SK-N-SH (cell line): ENCODE data around the gene MAGI2. TPM values are rescaled to one million over a fixed set of nuclear protein-coding genes. Genes with fewer than 3 reads are reported as not detected.

Experiments used
- CTCF ChIA-PET: fragments of 300-600, 350-600 bp; formaldehyde crosslinking; extraction: SDS; loops from one replicate; lab custom pipeline; 2021; lab: Yijun Ruan, JAX
- POLR2A ChIA-PET: fragments of 350-600 bp; sonication (Branson Sonifier 250); formaldehyde crosslinking; extraction: SDS; loops from one replicate; lab custom pipeline; 2020; ENCODE audit warnings: antibody characterized with exemption, inconsistent platforms; lab: Yijun Ruan, JAX
- DNase-seq: peaks from one replicate; pipeline ENCODE4 v3.0.0; 2012
- H2AFZ ChIP-seq: fragments of 200-600 bp; sonication (generic); 2 replicates; pipeline ENCODE4 v1.8.1; 2016; ENCODE audit warnings: antibody characterized with exemption, mild to moderate bottlenecking, low read depth
- H3F3A ChIP-seq: fragments of 200-600 bp; sonication (generic); replicated peaks from 2 replicates; pipeline ENCODE3; 2016; ENCODE audit warnings: antibody characterized with exemption, mild to moderate bottlenecking; ENCODE audit not compliant: insufficient read depth
- H3K27ac ChIP-seq, 2 experiments: fragments of 200-500 bp in 1 of 2; fragments of 200-600 bp in 1 of 2; sonication (Bioruptor generic) in 1 of 2; sonication (generic), shearing (Covaris generic) in 1 of 2; 2 replicates each; pipeline versions ENCODE4 v1.5.1 to v1.6.1; 2014 to 2016; ENCODE audit warnings: low read depth in 2 of 2, inconsistent platforms in 1 of 2, low read length in 1 of 2, mild to moderate bottlenecking in 1 of 2, mixed read lengths in 1 of 2
- H3K27me3 ChIP-seq: fragments of 200-600 bp; sonication (generic), shearing (Covaris generic); 2 replicates; pipeline ENCODE4 v1.6.1; 2016; ENCODE audit warnings: mixed run types; ENCODE audit not compliant: insufficient read depth
- H3K36me3 ChIP-seq, 2 experiments: fragments of 200-500 bp in 1 of 2; fragments of 200-600 bp in 1 of 2; sonication (Bioruptor generic) in 1 of 2; sonication (generic) in 1 of 2; replicated peaks in 1 of 2; 2 replicates each; pipeline versions ENCODE3 to v1.5.1; 2014 to 2016; ENCODE audit warnings: low read length in 1 of 2, mild to moderate bottlenecking in 1 of 2; ENCODE audit not compliant: insufficient read depth in 2 of 2, control insufficient read depth in 1 of 2
- H3K4me1 ChIP-seq, 2 experiments: fragments of 200-500 bp in 1 of 2; fragments of 200-600 bp in 1 of 2; sonication (Bioruptor generic) in 1 of 2; sonication (generic), shearing (Covaris generic) in 1 of 2; 2 replicates each; pipeline versions ENCODE4 v1.5.1 to v1.6.1; 2014 to 2016; ENCODE audit warnings: low read depth in 1 of 2, low read length in 1 of 2, mixed run types in 1 of 2; ENCODE audit not compliant: insufficient read depth in 2 of 2, control insufficient read depth in 1 of 2
- H3K4me2 ChIP-seq: fragments of 200-600 bp; sonication (generic), shearing (Covaris generic); 2 replicates; pipeline ENCODE4 v1.6.1; 2017; ENCODE audit warnings: mixed run types
- H3K4me3 ChIP-seq, 2 experiments: fragments of 200-500 bp in 1 of 2; fragments of 200-600 bp in 1 of 2; sonication (Bioruptor generic) in 1 of 2; sonication (generic), shearing (Covaris generic) in 1 of 2; 2 replicates each; pipeline versions ENCODE4 v1.5.1 to v1.8.1; 2014 to 2016; ENCODE audit warnings: low read depth in 2 of 2, inconsistent platforms in 1 of 2, low read length in 1 of 2, mild to moderate bottlenecking in 1 of 2, mixed read lengths in 1 of 2, moderate library complexity in 1 of 2
- H3K79me2 ChIP-seq: fragments of 200-600 bp; sonication (generic); 2 replicates; pipeline ENCODE4 v1.8.1; 2017; ENCODE audit warnings: mild to moderate bottlenecking; ENCODE audit not compliant: insufficient read depth
- H3K9ac ChIP-seq: fragments of 200-600 bp; sonication (generic); 2 replicates; pipeline ENCODE4 v1.6.1; 2017; ENCODE audit warnings: mixed run types
- H3K9me2 ChIP-seq: fragments of 200-600 bp; sonication (generic); 2 replicates; pipeline ENCODE4 v1.6.1; 2017; ENCODE audit warnings: mixed run types
- H3K9me3 ChIP-seq: fragments of 200-600 bp; sonication (generic); 2 replicates; pipeline ENCODE4 v1.6.1; 2017; ENCODE audit warnings: mixed run types, mild to moderate bottlenecking, moderate library complexity
- H4K20me1 ChIP-seq: fragments of 200-600 bp; sonication (generic); 2 replicates; pipeline ENCODE4 v1.6.1; 2017; ENCODE audit warnings: mild to moderate bottlenecking, mixed run types; ENCODE audit not compliant: insufficient read depth
- EZH2phosphoT487 ChIP-seq: fragments of 200-600 bp; sonication (generic); IDR thresholded peaks from 2 replicates; pipeline ENCODE4 v1.6.1; 2017; ENCODE audit warnings: low read depth, mixed run types, mild to moderate bottlenecking, antibody characterized with exemption, moderate library complexity, borderline replicate concordance
- GATA2 ChIP-seq: sonication (generic); formaldehyde crosslinking; IDR thresholded peaks from 2 replicates; pipeline ENCODE4 v1.5.0; 2020; ENCODE audit warnings: mild to moderate bottlenecking, missing genetic modification reagents
- JUND ChIP-seq: IDR thresholded peaks from 2 replicates; pipeline ENCODE4 v1.4.0; 2012
- MAX ChIP-seq: IDR thresholded peaks from 2 replicates; pipeline ENCODE4 v1.4.0; 2012; ENCODE audit warnings: low read depth
- MEF2A ChIP-seq: IDR thresholded peaks from 2 replicates; pipeline ENCODE4 v1.4.0; 2012; ENCODE audit warnings: low read depth, borderline replicate concordance
- POLR2AphosphoS5 ChIP-seq: IDR thresholded peaks from 2 replicates; pipeline ENCODE4 v1.6.1; 2012; ENCODE audit warnings: low read depth, low read length
- RAD21 ChIP-seq: IDR thresholded peaks from 2 replicates; pipeline ENCODE4 v1.6.1; 2012; ENCODE audit warnings: mild to moderate bottlenecking, low read length
- RCOR1 ChIP-seq: fragments of 150-350 bp; IDR thresholded peaks from 2 replicates; pipeline ENCODE4 v1.6.1; 2017; ENCODE audit warnings: antibody characterized with exemption, low read length
- RXRA ChIP-seq: IDR thresholded peaks from 2 replicates; pipeline ENCODE4 v1.4.0; 2012; ENCODE audit warnings: low read depth, mild to moderate bottlenecking, borderline replicate concordance
- SMC3 ChIP-seq: IDR thresholded peaks from 2 replicates; pipeline ENCODE4 v1.6.1; 2012; ENCODE audit warnings: low read depth, low read length, improper control_type of control experiment
- USF2 ChIP-seq: fragments of 150-350 bp; IDR thresholded peaks from 2 replicates; pipeline ENCODE4 v1.6.1; 2017; ENCODE audit warnings: antibody characterized with exemption, low read length, low read depth, borderline replicate concordance
- YY1 ChIP-seq: IDR thresholded peaks from 2 replicates; pipeline ENCODE4 v1.4.0; 2012; ENCODE audit warnings: low read depth, mild to moderate bottlenecking
- ZBTB33 ChIP-seq: IDR thresholded peaks from 2 replicates; pipeline ENCODE4 v1.4.0; 2012; ENCODE audit warnings: low read depth, borderline replicate concordance
- WGBS: methylation state at CpG from one replicate; pipeline ENCODE4 v1.1.6; 2017; ENCODE audit warnings: low lambda C conversion rate; 5-methylcytosine and 5-hydroxymethylcytosine counted together
- polyA plus RNA-seq, 3 experiments: library from polyadenylated mRNA; depleted of rRNA; stranded (reverse); fragments of >200 nt; gene quantifications; 2 replicates each; pipeline ENCODE4 v1.2.3, GENCODE V29; 2012

The MAGI2 gene
- polyA plus RNA-seq, 1 of the 3 experiments (the other 2 are of a cell fraction): 1.1 TPM

GRCh38 chr7:78679112-78679876, 774.2 kb downstream of the MAGI2 start:
- CTCF ChIA-PET: interaction anchor here (0.8 to 1.4 kb wide), 2 partner anchors 33 to 498 kb away, joined by 3 to 4 read pairs; no protein-coding TSS in a partner anchor
- POLR2A ChIA-PET: no interaction called here
- TF ChIP-seq MEF2A (no peak), MAX (no peak), USF2 (no peak), ZBTB33 (no peak), RXRA (no peak), GATA2 (CRISPR knock-in tag) (no peak)
- TF ChIP-seq, all 33 proteins: peak for 0
- Histone ChIP-seq H3K4me3 (no peak overlapping the region), H3K4me1 (peaks cover 0 to 4% of the 10 kb centered on the region in 2 experiments; a peak in 1 of 4 replicates), H3K27ac (no peak overlapping the region), H3K9me2 (no peaks in the 10 kb centered on the region), H3K36me3 (no peaks in the 10 kb centered on the region), H3F3A (no peaks in the 10 kb centered on the region), H3K4me2 (no peak overlapping the region), H3K9ac (no peak overlapping the region), H2AFZ (no peak overlapping the region), H3K27me3 (no peaks in the 10 kb centered on the region), H3K9me3 (no peaks in the 10 kb centered on the region), H4K20me1 (no peaks in the 10 kb centered on the region), H3K79me2 (no peaks in the 10 kb centered on the region)
- 65% methylated on average over 6 of the region's 6 CpGs for WGBS
- DNase-seq: no peak

DNA sequence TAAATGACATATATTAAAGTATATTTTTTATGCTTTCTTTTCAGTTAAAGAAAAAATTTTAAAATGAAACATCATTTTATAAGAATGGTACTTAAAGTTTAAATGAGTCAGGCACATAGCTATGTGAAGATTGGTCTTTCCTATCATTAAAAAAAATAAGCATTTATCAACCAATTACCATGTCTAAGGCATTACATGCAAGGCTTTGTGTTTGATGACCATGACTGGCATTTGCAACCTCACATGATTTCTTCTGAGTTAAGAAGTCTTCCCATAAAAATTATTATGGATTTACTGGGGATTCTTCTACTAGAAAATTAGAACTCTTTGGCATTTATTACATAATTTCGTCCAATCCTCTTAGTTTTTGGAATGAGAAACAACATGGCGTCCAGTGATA, 776.1 kb downstream of the MAGI2 start:
- H3K27me3 ChIP-seq: no peaks in the 10 kb centered on the region
- H3K9me2 ChIP-seq: 0 out of 2 replicates have a peak, but pooled peaks cover 4% of the 10 kb centered on the region
- H3K4me2 ChIP-seq: no peak overlapping the region
- no peaks in the 10 kb centered on the region for H3K79me2 ChIP-seq
- H3K27ac ChIP-seq: no peak overlapping the region; a peak in 1 of 4 replicates
- no peak overlapping the region for H3K9ac ChIP-seq
- H3F3A ChIP-seq: no peaks in the 10 kb centered on the region
- peaks cover 0 to 4% of the 10 kb centered on the region in 2 experiments; a peak in 1 of 4 replicates for H3K4me1 ChIP-seq
- no peaks in the 10 kb centered on the region for H3K9me3 ChIP-seq
- TF ChIP-seq MAX (no peak), YY1 (no peak), RAD21 (no peak), ZBTB33 (no peak), SMC3 (no peak), JUND (no peak), POLR2AphosphoS5 (no peak), EZH2phosphoT487 (no peak), RCOR1 (no peak)
- TF ChIP-seq, all 33 proteins: peak for 0
- DNase-seq: no peak
- CTCF ChIA-PET: interaction anchor here (0.6 to 1.3 kb wide), 2 partner anchors 112 to 1237 kb away, joined by 3 read pairs; no protein-coding TSS in a partner anchor
- Histone ChIP-seq H2AFZ (peak overlapping the region; percentile 31; the same call in 1 of the 2 replicates), H4K20me1 (no peaks in the 10 kb centered on the region), H3K36me3 (no peaks in the 10 kb centered on the region), H3K4me3 (no peak overlapping the region)
- WGBS: 74% methylated on average over 2 of the region's 2 CpGs
- POLR2A ChIA-PET: no interaction called here
